B cell (primary cell): ENCODE measurements around the gene BBS2. TPM values are rescaled to one million over a fixed set of nuclear protein-coding genes. Genes with fewer than 3 reads are reported as not detected.

Experiments
- ATAC-seq: fragments of 200-7000 bp; cut with Tn5 transposase; one replicate; pipeline ENCODE4 v1.10.0; 2021; ENCODE audit warnings: low read depth, mild to moderate bottlenecking, moderate number of reproducible peaks, moderate library complexity
- CTCF ChIA-PET: fragments of 350-600 bp; sonication (Branson Sonifier 250); formaldehyde crosslinking; loops from one replicate; lab custom pipeline; 2021; ENCODE audit warnings: antibody characterized with exemption, inconsistent platforms; lab: Charles Lee
- POLR2A ChIA-PET: fragments of 350-600 bp; sonication (Branson Sonifier 250); formaldehyde crosslinking; loops from one replicate; lab custom pipeline; 2021; ENCODE audit warnings: antibody characterized with exemption; lab: Charles Lee
- DNase-seq: peaks from one replicate; pipeline ENCODE4 v3.0.0; 2013
- H2AFZ ChIP-seq: 2 replicates; pipeline ENCODE4 v1.6.1; 2012; ENCODE audit warnings: mild to moderate bottlenecking, low read depth, low read length; ENCODE audit not compliant: insufficient read depth, poor library complexity, severe bottlenecking
- H3K27ac ChIP-seq, 2 donors: 1 replicate in 1 of 2; 2 replicates in 1 of 2; pipeline ENCODE4 v1.5.1; 2012 to 2013; ENCODE audit warnings: low read length in 2 of 2, mild to moderate bottlenecking in 2 of 2, moderate library complexity in 1 of 2
- H3K27me3 ChIP-seq, 4 experiments: fragments of 200-600 bp in 1 of 4; sonication (generic) in 1 of 4; replicated peaks in 1 of 4; 1 replicate in 2 of 4; 2 replicates in 2 of 4; pipeline versions ENCODE4 v1.6.1 to v1.7.0; 2013 to 2016; ENCODE audit warnings: low read length in 3 of 4, mild to moderate bottlenecking in 2 of 4, mixed read lengths in 1 of 4, moderate library complexity in 1 of 4; ENCODE audit not compliant: insufficient read depth in 4 of 4, control insufficient read depth in 3 of 4; ENCODE audit errors: control extremely low read depth in 1 of 4
- H3K36me3 ChIP-seq, 2 experiments: replicated peaks in 1 of 2; 1 replicate in 1 of 2; 2 replicates in 1 of 2; pipeline versions ENCODE4 v1.6.1 to v1.7.1; 2013; ENCODE audit warnings: low read length in 1 of 2; ENCODE audit not compliant: insufficient read depth in 2 of 2, control insufficient read depth in 1 of 2; ENCODE audit errors: control extremely low read depth in 1 of 2, extremely low read depth in 1 of 2
- H3K4me1 ChIP-seq, 2 donors: fragments of 200-600 bp in 1 of 2; sonication (generic) in 1 of 2; 1 replicate in 1 of 2; 2 replicates in 1 of 2; pipeline versions ENCODE4 v1.5.1 to v1.6.1; 2013 to 2017; ENCODE audit warnings: low read length in 2 of 2; ENCODE audit not compliant: control insufficient read depth in 2 of 2, insufficient read depth in 2 of 2
- H3K4me2 ChIP-seq: replicated peaks from 2 replicates; pipeline ENCODE3; 2012; ENCODE audit warnings: mild to moderate bottlenecking, low read depth, low read length; ENCODE audit not compliant: poor library complexity, severe bottlenecking
- H3K4me3 ChIP-seq, 5 experiments: fragments of 200-600 bp in 1 of 5; sonication (generic) in 1 of 5; 1 replicate in 3 of 5; 2 replicates in 2 of 5; pipeline versions ENCODE4 v1.5.1 to v1.7.0; 2011 to 2016; ENCODE audit warnings: low read length in 4 of 5, mild to moderate bottlenecking in 4 of 5, low read depth in 2 of 5, control low read depth in 1 of 5, moderate library complexity in 1 of 5; ENCODE audit not compliant: insufficient read depth in 1 of 5; ENCODE audit errors: control extremely low read depth in 1 of 5, extremely low read depth in 1 of 5
- H3K79me2 ChIP-seq: fragments of 200-600 bp; sonication (generic); one replicate; pipeline ENCODE4 v1.6.0; 2016; ENCODE audit warnings: low read length; ENCODE audit not compliant: control insufficient read depth, insufficient read depth
- H3K9ac ChIP-seq: fragments of 200-600 bp; sonication (generic); 2 replicates; pipeline ENCODE4 v1.6.1; 2017; ENCODE audit warnings: mild to moderate bottlenecking, low read length, moderate library complexity
- H3K9me3 ChIP-seq, 3 donors: one replicate each; pipeline versions ENCODE4 v1.6.1 to v1.7.1; 2013; ENCODE audit warnings: low read length in 2 of 3; ENCODE audit not compliant: control insufficient read depth in 2 of 3, insufficient read depth in 1 of 3; ENCODE audit errors: control extremely low read depth in 1 of 3
- H4K20me1 ChIP-seq: 2 replicates; pipeline ENCODE4 v1.6.0; 2012; ENCODE audit warnings: mild to moderate bottlenecking, low read length; ENCODE audit not compliant: insufficient read depth, control insufficient read depth, poor library complexity, severe bottlenecking
- H3K27ac Mint-ChIP-seq: one replicate; pipeline ENCODE4 v1.8.0; 2021; ENCODE audit warnings: mixed read lengths
- H3K27me3 Mint-ChIP-seq: one replicate; pipeline ENCODE4 v1.8.0; 2021; ENCODE audit warnings: mixed read lengths
- H3K4me1 Mint-ChIP-seq: one replicate; pipeline ENCODE4 v1.8.0; 2021; ENCODE audit warnings: mixed read lengths
- H3K4me3 Mint-ChIP-seq: one replicate; pipeline ENCODE4 v1.8.0; 2021; ENCODE audit warnings: mixed read lengths
- H3K9me3 Mint-ChIP-seq: one replicate; pipeline ENCODE4 v1.8.0; 2022; ENCODE audit warnings: mixed read lengths; ENCODE audit not compliant: insufficient read depth
- CTCF ChIP-seq: fragments of 200-600 bp; IDR thresholded peaks from one replicate; pipeline ENCODE4 v1.8.0; 2022; ENCODE audit warnings: antibody characterized with exemption, mild to moderate bottlenecking
- EZH2 ChIP-seq: IDR thresholded peaks from 2 replicates; pipeline ENCODE4 v1.6.1; 2012; ENCODE audit warnings: borderline replicate concordance, low read depth, mild to moderate bottlenecking, moderate library complexity, low read length; ENCODE audit not compliant: insufficient read depth, poor library complexity, severe bottlenecking
- WGBS: methylation state at CpG from one replicate; pipeline ENCODE4 v1.1.5; 2013; ENCODE audit warnings: missing lambda C conversion rate; ENCODE audit not compliant: insufficient coverage; 5-methylcytosine and 5-hydroxymethylcytosine counted together
- intact Hi-C: fragments of 100-400 bp; cut with micrococcal nuclease; formaldehyde crosslinking; loops from one replicate; pipeline ENCODE4 v1.10.0; 2022
- polyA plus RNA-seq: library from polyadenylated mRNA; depleted of rRNA; stranded (reverse); fragments of >200 nt; gene quantifications from 2 replicates; pipeline ENCODE4 v1.2.3, GENCODE V29; 2012
- total RNA-seq, 2 donors: library from RNA; stranded (reverse); fragments of 120-200 nt in 1 of 2; gene quantifications; 1 replicate in 1 of 2; 2 replicates in 1 of 2; pipeline versions ENCODE4 v1.2.3 to v1.2.4, GENCODE V29; 2013 to 2022

Gene BBS2
- total and polyA plus RNA-seq, 2 donors (not counting 1 experiment from before 2014, with no cell fraction given), result 49.4 to 63.4 TPM

GRCh38 chr16:56505181-56505580 is 14.6 kb downstream of the BBS2 start:
- TF ChIP-seq EZH2, result no peak
- TF ChIP-seq CTCF, result no peak
- H3K9me3 ChIP-seq, result no peaks in the 10 kb centered on the region
- no peaks in the 10 kb centered on the region for H3K4me1 ChIP-seq
- Mint-ChIP-seq H3K4me1 (no peaks in the 10 kb centered on the region), H3K27me3 (no peaks in the 10 kb centered on the region), H3K4me3 (no peak overlapping the region), H3K9me3 (no peaks in the 10 kb centered on the region), H3K27ac (no peak overlapping the region)
- ATAC-seq (no peak), DNase-seq (no peak)
- no peak overlapping the region for H3K9ac ChIP-seq
- no peaks in the 10 kb centered on the region for H4K20me1 ChIP-seq
- H3K27me3 ChIP-seq, result no peaks in the 10 kb centered on the region
- H3K4me3 ChIP-seq, result no peak overlapping the region
- H3K4me2 ChIP-seq, result no peak overlapping the region
- peaks cover 6 to 69% of the 10 kb centered on the region in 2 experiments for H3K36me3 ChIP-seq
- no peak overlapping the region for H3K27ac ChIP-seq
- no peaks in the 10 kb centered on the region for H3K79me2 ChIP-seq
- H2AFZ ChIP-seq, result no peak overlapping the region
- intact Hi-C loops, result no loop called here
- WGBS, result no CpG with 5 or more reads among the region's 3 CpGs
- ChIA-PET POLR2A (no interaction called here), CTCF (no interaction called here)

GRCh38 chr16:56493815-56494214 is 26.0 kb downstream of the BBS2 start:
- intact Hi-C loops, result no loop called here
- Histone ChIP-seq H4K20me1 (no peaks in the 10 kb centered on the region), H3K36me3 (peaks cover 4 to 39% of the 10 kb centered on the region in 2 experiments), H3K9ac (no peak overlapping the region), H3K4me3 (no peak overlapping the region), H3K79me2 (no peaks in the 10 kb centered on the region), H2AFZ (no peak overlapping the region), H3K9me3 (no peaks in the 10 kb centered on the region), H3K4me1 (peaks cover 3% of the 10 kb centered on the region in 2 donors), H3K27me3 (no peaks in the 10 kb centered on the region), H3K27ac (no peak overlapping the region), H3K4me2 (no peak overlapping the region)
- no peak for DNase-seq
- ATAC-seq, result no peak
- Mint-ChIP-seq H3K4me3 (no peak overlapping the region), H3K27ac (no peak overlapping the region), H3K9me3 (no peaks in the 10 kb centered on the region), H3K4me1 (peaks cover 11% of the 10 kb centered on the region), H3K27me3 (no peaks in the 10 kb centered on the region)
- 100% methylated on average over 1 of the region's 1 CpG for WGBS
- POLR2A ChIA-PET, result no interaction called here
- no peak for TF ChIP-seq EZH2
- no peak for TF ChIP-seq CTCF
- CTCF ChIA-PET, result no interaction called here
